HepG2 (cell line): Measurements from ENCODE around the gene KIAA0319L. TPM values are rescaled to one million over a fixed set of nuclear protein-coding genes. Genes with fewer than 3 reads are reported as not detected.

Source experiments
- ATAC-seq: fragments of 200-7000 bp; cut with Tn5 transposase; 3 replicates; pipeline ENCODE4 v1.9.1; 2020; ENCODE audit warnings: mild to moderate bottlenecking, moderate library complexity
- BruUV-seq: library from RNA; stranded (reverse); fragments of 400-500 nt; replicated peaks from 2 replicates; lab custom pipeline; 2021; lab: Mats Ljungman, UMichigan
- CTCF ChIA-PET: fragments of 300-600 bp; formaldehyde crosslinking; extraction: SDS; loops from one replicate; lab custom pipeline; 2021; ENCODE audit warnings: low total read pairs, inconsistent platforms, low intra/inter-chr PET ratio; lab: Yijun Ruan, JAX
- POLR2A ChIA-PET: fragments of 350-600 bp; sonication (Branson Sonifier 250); formaldehyde crosslinking; loops from one replicate; lab custom pipeline; 2020; ENCODE audit warnings: antibody characterized with exemption, inconsistent platforms; lab: Yijun Ruan, JAX
- DNase-seq: peaks from one replicate; pipeline ENCODE4 v3.0.0-alpha.2; 2015; ENCODE audit warnings: low spot score
- FAIRE-seq: peaks from 3 replicates; lab custom pipeline; 2011; peaks lifted over from hg19 to GRCh38; lab: Jason Lieb, UNC
- H2AFZ ChIP-seq: one replicate; pipeline ENCODE4 v1.6.1; 2011; ENCODE audit warnings: low read length, inconsistent platforms
- H3K27ac ChIP-seq: fragments of 300-600 bp; 3 replicates; pipeline ENCODE4 v1.8.0; 2011; ENCODE audit warnings: mixed run types, mild to moderate bottlenecking, mixed read lengths, low read length, inconsistent platforms; ENCODE audit not compliant: insufficient read depth; ENCODE audit errors: extremely low read length
- H3K27me3 ChIP-seq, 2 experiments: fragments of 200-600 bp in 1 of 2; 2 replicates in 1 of 2; 3 replicates in 1 of 2; pipeline versions ENCODE4 v1.6.0 to v1.8.0; 2011; ENCODE audit warnings: low read length in 2 of 2, mild to moderate bottlenecking in 2 of 2, moderate library complexity in 2 of 2, inconsistent platforms in 1 of 2; ENCODE audit not compliant: insufficient read depth in 2 of 2, control insufficient read depth in 1 of 2
- H3K36me3 ChIP-seq, 2 experiments: fragments of 200-600 bp in 1 of 2; replicated peaks in 1 of 2; 2 replicates in 1 of 2; 3 replicates in 1 of 2; pipeline versions ENCODE4 v1.5.1 to v1.8.0; 2011; ENCODE audit warnings: low read length in 2 of 2, inconsistent platforms in 1 of 2; ENCODE audit not compliant: insufficient read depth in 2 of 2, control insufficient read depth in 1 of 2
- H3K4me1 ChIP-seq: 2 replicates; pipeline ENCODE4 v1.5.1; 2012; ENCODE audit warnings: low read length, inconsistent platforms; ENCODE audit not compliant: insufficient read depth
- H3K4me2 ChIP-seq: 2 replicates; pipeline ENCODE4 v1.6.0; 2011; ENCODE audit warnings: low read depth, low read length, inconsistent platforms
- H3K4me3 ChIP-seq, 3 experiments: fragments of 200-600 bp in 1 of 3; sonication (generic), shearing (Covaris generic) in 1 of 3; replicated peaks in 1 of 3; 2 replicates each; pipeline ENCODE4 v1.5.1; 2011 to 2016; ENCODE audit warnings: low read length in 3 of 3, inconsistent platforms in 2 of 3, low read depth in 2 of 3, mild to moderate bottlenecking in 2 of 3, control low read depth in 1 of 3, mixed read lengths in 1 of 3; ENCODE audit not compliant: insufficient read depth in 1 of 3
- H3K79me2 ChIP-seq: one replicate; pipeline ENCODE4 v1.6.1; 2011; ENCODE audit warnings: low read length, inconsistent platforms; ENCODE audit not compliant: insufficient read depth
- H3K9ac ChIP-seq: 2 replicates; pipeline ENCODE4 v1.6.0; 2011; ENCODE audit warnings: mild to moderate bottlenecking, low read depth, low read length, inconsistent platforms; ENCODE audit not compliant: insufficient read depth
- H3K9me3 ChIP-seq: 2 replicates; pipeline ENCODE4 v1.5.1; 2012; ENCODE audit warnings: mild to moderate bottlenecking, low read length
- H4K20me1 ChIP-seq: 2 replicates; pipeline ENCODE4 v1.6.0; 2011; ENCODE audit warnings: inconsistent platforms, mild to moderate bottlenecking, low read length, moderate library complexity; ENCODE audit not compliant: insufficient read depth
- AGO1 ChIP-seq: fragments of 200-400 bp; formaldehyde crosslinking; IDR thresholded peaks from 2 replicates; pipeline ENCODE4 v1.6.1; 2017; ENCODE audit warnings: mild to moderate bottlenecking, low read depth, low read length, moderate library complexity; ENCODE audit not compliant: poor library complexity, severe bottlenecking
- AGO2 ChIP-seq: fragments of 200-400 bp; formaldehyde crosslinking; optimal IDR thresholded peaks from 2 replicates; pipeline ENCODE3; 2017; ENCODE audit warnings: mild to moderate bottlenecking, low read depth, low read length, moderate library complexity
- HBP1 ChIP-seq: IDR thresholded peaks from 2 replicates; pipeline ENCODE4 v1.6.1; 2016; ENCODE audit warnings: low read depth, control low read depth
- KLF12 ChIP-seq: sonication (generic); formaldehyde crosslinking; IDR thresholded peaks from 2 replicates; pipeline ENCODE4 v1.4.0; 2020; ENCODE audit warnings: missing genetic modification reagents, borderline replicate concordance
- MAFK ChIP-seq, 2 experiments: IDR thresholded peaks in 1 of 2; conservative IDR thresholded peaks in 1 of 2; 2 replicates each; pipeline ENCODE4 v1.6.1; 2011; ENCODE audit warnings: improper control_type of control experiment in 2 of 2, low read length in 2 of 2
- MLXIP ChIP-seq: sonication (generic); formaldehyde crosslinking; IDR thresholded peaks from 2 replicates; pipeline ENCODE4 v1.9.0; 2021; ENCODE audit warnings: missing genetic modification reagents, borderline replicate concordance
- REL ChIP-seq: sonication (generic); formaldehyde crosslinking; conservative IDR thresholded peaks from 2 replicates; pipeline ENCODE4 v1.8.0; 2022; ENCODE audit warnings: mild to moderate bottlenecking, missing genetic modification reagents, moderate library complexity
- SOX13 ChIP-seq, 3 experiments: fragments of 450-650 bp in 1 of 3; sonication (generic) in 1 of 3; formaldehyde crosslinking in 1 of 3; IDR thresholded peaks in 2 of 3; conservative IDR thresholded peaks in 1 of 3; 2 replicates each; pipeline versions ENCODE4 v1.5.0 to v1.6.1; 2016 to 2020; ENCODE audit warnings: antibody characterized with exemption in 1 of 3, mild to moderate bottlenecking in 1 of 3, missing compliant biosample characterization in 1 of 3, missing genetic modification reagents in 1 of 3, moderate library complexity in 1 of 3
- SPEN ChIP-seq: sonication (generic); formaldehyde crosslinking; IDR thresholded peaks from 2 replicates; pipeline ENCODE4 v1.5.1; 2020; ENCODE audit warnings: low read depth, mild to moderate bottlenecking, missing genetic modification reagents
- TCF12 ChIP-seq, 2 experiments: fragments of 450-650 bp in 1 of 2; sonication (generic) in 1 of 2; formaldehyde crosslinking in 1 of 2; IDR thresholded peaks; 2 replicates each; pipeline versions ENCODE4 v1.6.1 to v1.8.0; 2017 to 2022; ENCODE audit warnings: antibody characterized with exemption in 1 of 2, mild to moderate bottlenecking in 1 of 2, missing genetic modification reagents in 1 of 2, moderate library complexity in 1 of 2
- TEAD3 ChIP-seq: optimal IDR thresholded peaks from 2 replicates; pipeline ENCODE3; 2016; ENCODE audit warnings: borderline replicate concordance
- ZMYM2 ChIP-seq: sonication (generic); formaldehyde crosslinking; IDR thresholded peaks from 2 replicates; pipeline ENCODE4 v1.8.0; 2022; ENCODE audit warnings: mild to moderate bottlenecking, missing genetic modification reagents
- ZNF263 ChIP-seq: sonication (generic); formaldehyde crosslinking; IDR thresholded peaks from 2 replicates; pipeline ENCODE4 v1.4.0; 2020; ENCODE audit warnings: missing genetic modification reagents
- ZNF547 ChIP-seq: sonication (generic); formaldehyde crosslinking; IDR thresholded peaks from 2 replicates; pipeline ENCODE4 v1.5.1; 2020; ENCODE audit warnings: mild to moderate bottlenecking, missing genetic modification reagents
- ZNF567 ChIP-seq: sonication (generic); formaldehyde crosslinking; IDR thresholded peaks from 2 replicates; pipeline ENCODE4 v1.8.1; 2023; ENCODE audit warnings: mild to moderate bottlenecking, missing genetic modification reagents, borderline replicate concordance
- ZNF790 ChIP-seq: sonication (generic); formaldehyde crosslinking; IDR thresholded peaks from 2 replicates; pipeline ENCODE4 v1.8.0; 2022; ENCODE audit warnings: missing genetic modification reagents, mild to moderate bottlenecking, borderline replicate concordance
- ZNF878 ChIP-seq: sonication (generic); formaldehyde crosslinking; IDR thresholded peaks from 2 replicates; pipeline ENCODE4 v1.8.1; 2023; ENCODE audit warnings: mild to moderate bottlenecking, missing genetic modification reagents, moderate library complexity
- ZSCAN31 ChIP-seq: sonication (generic); formaldehyde crosslinking; IDR thresholded peaks from 2 replicates; pipeline ENCODE4 v1.5.0; 2020; ENCODE audit warnings: low read depth, mild to moderate bottlenecking, missing genetic modification reagents
- WGBS: methylation state at CpG from one replicate; pipeline ENCODE4 v1.1.6; 2017; ENCODE audit warnings: low lambda C conversion rate; 5-methylcytosine and 5-hydroxymethylcytosine counted together
- in situ Hi-C: cut with HindIII; loops from 2 replicates; pipeline ENCODE4 v1.10.0; 2017; ENCODE audit warnings: low pct_unique_long_range_greater_than_20kb; ENCODE audit not compliant: extremely low pct_ligation_motif_present
- intact Hi-C: fragments of 100-400 bp; cut with micrococcal nuclease; formaldehyde crosslinking; loops from one replicate; pipeline ENCODE4 v1.10.0; 2022; ENCODE audit not compliant: unreplicated experiment
- polyA plus RNA-seq, 8 experiments: library from polyadenylated mRNA; depleted of rRNA in 3 of 8; stranded (reverse) in 7 of 8; unstranded in 1 of 8; fragments of >200 nt; fragmentation: Illumina TruSeq in 4 of 8; extraction: Trizol in 4 of 8; gene quantifications; 2 replicates each; pipeline versions ENCODE4 v1.2.1 to v1.2.3, GENCODE V29; 2011 to 2016; ENCODE audit warnings: low read depth in 4 of 8, missing spikeins in 1 of 8, mixed read lengths in 1 of 8; ENCODE audit not compliant: insufficient read depth in 1 of 8
- total RNA-seq, 5 experiments: library from RNA; depleted of rRNA; stranded (reverse); fragments of >200 nt; fragmentation: Illumina TruSeq; extraction: Trizol; gene quantifications; 2 replicates each; pipeline ENCODE4 v1.2.3, GENCODE V29; 2016; ENCODE audit warnings: low read depth in 1 of 5
- TF ChIP-seq, protein P1 (sequence below): sonication (generic); formaldehyde crosslinking; IDR thresholded peaks from 2 replicates; pipeline ENCODE4 v1.5.0; 2020; ENCODE audit warnings: mild to moderate bottlenecking, missing genetic modification reagents, borderline replicate concordance

KIAA0319L gene
- total and polyA plus RNA-seq, 2 of the 13 experiments (the other 11 are each of a cell fraction or from before 2014, with no cell fraction given), result 33.4 to 82.6 TPM

- no TSS peak for BruUV-seq
- POLR2A ChIA-PET, result no interaction called here
- CTCF ChIA-PET, result no interaction called here
- in situ Hi-C loops (no loop called here), intact Hi-C loops (no loop called here)
- WGBS, result 94% methylated on average over 2 of the region's 2 CpGs
- no peak overlapping the region for H3K9ac ChIP-seq
- no peak overlapping the region for H2AFZ ChIP-seq
- H3K4me3 ChIP-seq, result no peak overlapping the region
- no peaks in the 10 kb centered on the region for H3K27me3 ChIP-seq
- H4K20me1 ChIP-seq, result no peaks in the 10 kb centered on the region
- no peak for DNase-seq
- H3K79me2 ChIP-seq, result no peaks in the 10 kb centered on the region
- peaks cover 1 to 32% of the 10 kb centered on the region in 2 experiments; a peak in 4 of 5 replicates for H3K36me3 ChIP-seq
- no peaks in the 10 kb centered on the region for H3K9me3 ChIP-seq
- FAIRE-seq, result no peak
- H3K4me1 ChIP-seq, result no peaks in the 10 kb centered on the region
- no peak for ATAC-seq
- no peak overlapping the region for H3K27ac ChIP-seq
- H3K4me2 ChIP-seq, result no peak overlapping the region
- TF ChIP-seq ZSCAN31 (no peak), SPEN (CRISPR knock-in tag) (no peak), ZNF878 (no peak), ZNF547 (no peak), TEAD3 (CRISPR knock-in tag) (no peak), ZNF567 (CRISPR knock-in tag) (no peak), HBP1 (CRISPR knock-in tag) (no peak), ZMYM2 (CRISPR knock-in tag) (no peak), TCF12 (IDR thresholded peaks at IDR 0.05) (no peak), TCF12 (CRISPR knock-in tag; IDR thresholded peaks at IDR 0.05) (no peak), SOX13 (IDR thresholded peaks at IDR 0.05) (no peak), SOX13 (CRISPR knock-in tag; conservative IDR thresholded peaks at IDR 0.05 in 1 of 2, IDR thresholded peaks at IDR 0.05 in 1 of 2) (no peak), ZNF790 (no peak), MAFK (conservative IDR thresholded peaks at IDR 0.05 in 1 of 2, IDR thresholded peaks at IDR 0.05 in 1 of 2; ENCODE audit: low read length in 2 of 2) (no peak), ZNF263 (CRISPR knock-in tag) (no peak), AGO2 (no peak), KLF12 (CRISPR knock-in tag) (no peak), AGO1 (no peak), REL (no peak), MLXIP (no peak)
- TF ChIP-seq, protein P1, sequence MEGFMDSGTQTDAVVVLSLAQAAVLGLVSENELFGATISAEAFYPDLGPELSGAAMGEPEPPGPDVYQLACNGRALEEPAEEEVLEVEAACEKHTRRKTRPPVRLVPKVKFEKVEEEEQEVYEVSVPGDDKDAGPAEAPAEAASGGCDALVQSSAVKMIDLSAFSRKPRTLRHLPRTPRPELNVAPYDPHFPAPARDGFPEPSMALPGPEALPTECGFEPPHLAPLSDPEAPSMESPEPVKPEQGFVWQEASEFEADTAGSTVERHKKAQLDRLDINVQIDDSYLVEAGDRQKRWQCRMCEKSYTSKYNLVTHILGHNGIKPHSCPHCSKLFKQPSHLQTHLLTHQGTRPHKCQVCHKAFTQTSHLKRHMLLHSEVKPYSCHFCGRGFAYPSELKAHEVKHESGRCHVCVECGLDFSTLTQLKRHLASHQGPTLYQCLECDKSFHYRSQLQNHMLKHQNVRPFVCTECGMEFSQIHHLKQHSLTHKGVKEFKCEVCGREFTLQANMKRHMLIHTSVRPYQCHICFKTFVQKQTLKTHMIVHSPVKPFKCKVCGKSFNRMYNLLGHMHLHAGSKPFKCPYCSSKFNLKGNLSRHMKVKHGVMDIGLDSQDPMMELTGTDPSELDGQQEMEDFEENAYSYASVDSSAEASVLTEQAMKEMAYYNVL (CRISPR knock-in tag), result no peak
Observed at GRCh38 chr1:35477870-35478269, 79.3 kb downstream of the KIAA0319L start.
